Measurements from ENCODE around the gene HTR1D. TPM values are rescaled to one million over a fixed set of nuclear protein-coding genes. Genes with fewer than 3 reads are reported as not detected.

Gene HTR1D
- polyA plus RNA-seq, 12 donors = 0.07 to 0.36 (median 0.09) TPM; not detected in 7

- DNase-seq = no peak
Measured at GRCh38 chr1:23150742-23151141, 66.6 kb downstream of the HTR1D start.

- DNase-seq = no peak
Measured at GRCh38 chr1:23150125-23150524, 67.2 kb downstream of the HTR1D start.

GRCh38 chr1:23149114-23149513 is 68.2 kb downstream of the HTR1D start:
- DNase-seq = no peak

- no peak for DNase-seq
Measured at GRCh38 chr1:23148084-23148483, 69.2 kb downstream of the HTR1D start.

Other genes starting within 250 kb of the HTR1D start
- not detected for gene LACTBL1, start 244.6 kb downstream of the HTR1D start, polyA plus RNA-seq (ENCODE audit: insufficient read length in 12 of 12)
- under 1 TPM in 3 of 12 donors, not detected in 9; 0.34 to 0.37 (median 0.36) TPM for gene TEX46, start 201.7 kb downstream of the HTR1D start, polyA plus RNA-seq (ENCODE audit: insufficient read length in 12 of 12)
- gene KDM1A, start 198.0 kb downstream of the HTR1D start, polyA plus RNA-seq (ENCODE audit: insufficient read length in 12 of 12) = 10 to 100 TPM in 11 of 12 donors, not detected in 1; 64.1 to 95.9 (median 71.8) TPM
- 10 to 100 TPM in 11 of 12 donors, not detected in 1; 11.2 to 31.3 (median 14.1) TPM for gene LUZP1, start 48.6 kb downstream of the HTR1D start, polyA plus RNA-seq (ENCODE audit: insufficient read length in 12 of 12)
- gene HNRNPR, start 126.8 kb upstream of the HTR1D start, polyA plus RNA-seq (ENCODE audit: insufficient read length in 12 of 12) = 100 to 1,000 TPM in 11 of 12 donors, not detected in 1; 113 to 257 (median 151) TPM
- gene ZNF436, start 152.3 kb upstream of the HTR1D start, polyA plus RNA-seq (ENCODE audit: insufficient read length in 12 of 12) = 10 to 100 TPM in 11 of 12 donors, not detected in 1; 37.4 to 55.5 (median 48.8) TPM
- gene TCEA3, start 207.2 kb upstream of the HTR1D start, polyA plus RNA-seq (ENCODE audit: insufficient read length in 12 of 12) = 1,000 to 10,000 TPM in 1 of 12 donors, 100 to 1,000 TPM in 11; 189 to 1,418 (median 361) TPM

Data from muscle of arm (tissue), 12 donors.